Epithelial cell of proximal tubule (primary cell): ENCODE data around the gene POLR1G. TPM values are rescaled to one million over a fixed set of nuclear protein-coding genes. Genes with fewer than 3 reads are reported as not detected.
A peak's percentile ranks its signal among the peaks of the same experiment; 100 is the strongest.
"Not testable (repeated sequence)": the region's sequence is repeated elsewhere in the genome, so short reads cannot be mapped to it uniquely, and the experiment has no call there.

ENCODE experiments used
- DNase-seq: peaks from one replicate; pipeline ENCODE4 v3.0.0-alpha.2; 2011; ENCODE audit warnings: low read depth
- H3K4me3 ChIP-seq: 2 replicates; pipeline ENCODE4 v1.5.1; 2011; ENCODE audit warnings: low read depth, mild to moderate bottlenecking, low read length
- CTCF ChIP-seq: conservative IDR thresholded peaks from 2 replicates; pipeline ENCODE4 v1.5.1; 2012; ENCODE audit warnings: low read depth, mild to moderate bottlenecking, low read length
- total RNA-seq: library from RNA; depleted of rRNA; stranded (reverse); fragments of >200 nt; gene quantifications from 2 replicates; pipeline ENCODE4 v1.2.3, GENCODE V29; 2015

Gene POLR1G
- total RNA-seq, 1 donor from 2014 or later = 14.5 TPM

- peak; percentile 66 for DNase-seq
- TF ChIP-seq CTCF = no peak
- H3K4me3 ChIP-seq = peak overlapping the region; percentile 83
Measured at GRCh38 chr19:45405435-45406225, 814 bp upstream of the POLR1G start.

- peak overlapping the region; percentile 83 for H3K4me3 ChIP-seq
- no peak for DNase-seq
- TF ChIP-seq CTCF = no peak
Measured at GRCh38 chr19:45407091-45407375, 589 bp downstream of the POLR1G start.

DNA sequence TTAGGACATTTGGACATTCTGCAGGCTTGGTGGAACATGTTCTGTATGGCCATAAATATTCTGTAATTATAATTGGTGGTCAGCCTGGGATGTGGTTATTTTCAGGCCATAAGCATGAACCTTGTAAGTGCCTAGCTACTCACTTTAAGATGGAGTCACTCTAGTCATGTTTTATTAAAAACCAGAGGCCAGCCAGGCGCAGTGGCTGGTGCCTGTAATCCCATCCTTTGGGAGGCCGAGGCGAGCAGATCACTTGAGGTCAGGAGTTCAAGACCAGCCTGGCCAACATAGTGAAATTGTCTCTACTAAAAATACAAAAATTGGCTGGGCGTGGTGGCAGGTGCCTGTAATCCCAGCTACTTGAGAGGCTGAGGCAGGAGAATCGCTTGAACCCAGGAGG, 1.1 kb downstream of the POLR1G start:
- DNase-seq = not testable (repeated sequence)
- H3K4me3 ChIP-seq = peak overlapping the region; percentile 83

DNA sequence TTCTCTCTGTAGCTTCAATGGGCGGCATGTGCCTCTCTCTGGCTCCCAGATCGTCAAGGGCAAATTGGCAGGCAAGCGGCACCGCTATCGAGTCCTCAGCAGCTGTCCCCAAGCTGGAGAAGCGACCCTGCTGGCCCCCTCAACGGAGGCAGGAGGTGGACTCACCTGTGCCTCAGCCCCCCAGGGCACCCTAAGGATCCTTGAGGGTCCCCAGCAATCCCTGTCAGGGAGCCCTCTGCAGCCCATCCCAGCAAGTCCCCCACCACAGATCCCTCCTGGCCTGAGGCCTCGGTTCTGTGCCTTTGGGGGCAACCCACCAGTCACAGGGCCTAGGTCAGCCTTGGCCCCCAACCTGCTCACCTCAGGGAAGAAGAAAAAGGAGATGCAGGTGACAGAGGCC, 1.7 kb downstream of the POLR1G start:
- DNase-seq = no peak
- H3K4me3 ChIP-seq = no peak overlapping the region
- no peak for TF ChIP-seq CTCF

- DNase-seq = no peak
- no peak for TF ChIP-seq CTCF
- H3K4me3 ChIP-seq = no peak overlapping the region
Measured at GRCh38 chr19:45408830-45409556, 2.5 kb downstream of the POLR1G start.

- no peak for DNase-seq
- no peak overlapping the region for H3K4me3 ChIP-seq
- TF ChIP-seq CTCF = no peak
Measured at GRCh38 chr19:45409557-45409920, 3.1 kb downstream of the POLR1G start.

DNA sequence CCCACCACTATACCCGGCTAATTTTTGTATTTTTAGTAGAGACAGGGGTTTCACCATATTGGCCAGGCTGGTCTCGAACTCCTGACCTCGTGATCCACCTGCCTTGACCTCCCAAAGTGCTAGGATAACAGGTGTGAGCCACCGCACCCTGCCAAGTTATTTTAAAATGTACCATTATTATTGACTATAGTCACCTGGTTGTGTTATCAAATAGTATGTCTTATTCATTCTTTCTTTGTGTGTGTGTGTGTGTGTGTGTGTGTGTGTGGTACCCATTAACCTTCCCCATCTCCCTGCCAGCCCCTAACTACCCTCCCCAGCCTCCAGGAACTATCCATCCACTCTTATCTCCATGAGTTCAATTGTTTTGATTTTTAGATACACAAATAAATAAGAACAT, 3.9 kb downstream of the POLR1G start:
- DNase-seq, H3K4me3 ChIP-seq: not testable (repeated sequence)

DNA sequence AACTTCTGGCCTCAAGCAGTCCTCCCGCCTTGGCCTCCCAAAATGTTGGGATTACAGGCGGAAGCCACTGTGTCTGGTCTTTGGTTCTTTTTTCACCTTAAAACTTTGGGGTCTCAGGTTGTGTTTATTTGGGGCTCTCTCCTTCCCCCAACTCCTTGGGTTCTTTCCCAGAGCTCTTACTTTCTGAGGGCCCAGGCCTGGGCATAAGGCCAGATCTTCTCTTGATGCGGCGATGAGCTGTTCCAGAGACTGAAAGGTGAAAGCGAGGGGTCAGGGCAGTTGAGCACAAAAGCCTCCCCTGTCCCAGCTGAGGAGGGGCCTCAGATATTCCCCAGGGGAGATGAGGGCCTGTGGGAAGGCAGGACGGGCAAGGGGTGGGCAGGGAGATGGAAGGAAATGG, 7.1 kb downstream of the POLR1G start:
- no peak for DNase-seq
- TF ChIP-seq CTCF = no peak
- no peak overlapping the region for H3K4me3 ChIP-seq
